H1 (cell line): ENCODE measurements around the gene CAPN9. TPM values are rescaled to one million over a fixed set of nuclear protein-coding genes. Genes with fewer than 3 reads are reported as not detected.
A peak's percentile ranks its signal among the peaks of the same experiment; 100 is the strongest.

Source experiments
- CTCF ChIA-PET: fragments of 300-600 bp; sonication (Branson Sonifier 250); formaldehyde crosslinking; loops from one replicate; lab custom pipeline; 2021; ENCODE audit not compliant: partially characterized antibody; lab: Charles Lee
- POLR2A ChIA-PET: fragments of 300-600 bp; sonication (Branson Sonifier 250); formaldehyde crosslinking; loops from one replicate; lab custom pipeline; 2021; ENCODE audit warnings: inconsistent platforms; ENCODE audit not compliant: partially characterized antibody; lab: Charles Lee
- DNase-seq, 2 experiments: peaks; one replicate each; pipeline versions ENCODE4 v3.0.0 to v3.0.0-alpha.2; 2010 to 2022; ENCODE audit warnings: low spot score in 2 of 2, low read depth in 1 of 2, mixed read lengths in 1 of 2
- FAIRE-seq: peaks from 2 replicates; lab custom pipeline; 2011; peaks lifted over from hg19 to GRCh38; lab: Jason Lieb, UNC
- H2AFZ ChIP-seq: 2 replicates; pipeline ENCODE4 v1.8.1; 2012; ENCODE audit warnings: low read length, inconsistent platforms
- H2AK5ac ChIP-seq: 2 replicates; pipeline ENCODE4 v1.6.1; 2013; ENCODE audit warnings: low read depth, low read length
- H2BK120ac ChIP-seq: replicated peaks from 2 replicates; pipeline ENCODE3; 2013; ENCODE audit warnings: low read depth, low read length, inconsistent platforms
- H2BK12ac ChIP-seq: 2 replicates; pipeline ENCODE4 v1.6.1; 2013; ENCODE audit warnings: low read depth, low read length
- H2BK15ac ChIP-seq: 2 replicates; pipeline ENCODE4 v1.6.1; 2013; ENCODE audit warnings: low read length
- H2BK20ac ChIP-seq: 2 replicates; pipeline ENCODE4 v1.6.1; 2013; ENCODE audit warnings: low read length
- H2BK5ac ChIP-seq: 2 replicates; pipeline ENCODE4 v1.6.1; 2013; ENCODE audit warnings: low read depth, low read length
- H3K14ac ChIP-seq: 2 replicates; pipeline ENCODE4 v1.6.1; 2013; ENCODE audit warnings: inconsistent platforms; ENCODE audit not compliant: insufficient read length
- H3K18ac ChIP-seq: 2 replicates; pipeline ENCODE4 v1.6.1; 2013; ENCODE audit warnings: low read length; ENCODE audit errors: extremely low read depth
- H3K23ac ChIP-seq: 2 replicates; pipeline ENCODE4 v1.6.1; 2013; ENCODE audit warnings: inconsistent platforms; ENCODE audit not compliant: insufficient read length
- H3K23me2 ChIP-seq: 2 replicates; pipeline ENCODE4 v1.6.1; 2013; ENCODE audit warnings: low read depth, low read length
- H3K27ac ChIP-seq: 2 replicates; pipeline ENCODE4 v1.6.1; 2011; ENCODE audit warnings: low read depth, low read length, inconsistent platforms
- H3K27me3 ChIP-seq, 4 experiments: replicated peaks in 1 of 4; 1 replicate in 1 of 4; 2 replicates in 3 of 4; pipeline versions ENCODE4 v1.6.1 to v1.8.1; 2011 to 2013; ENCODE audit warnings: low read length in 3 of 4, mild to moderate bottlenecking in 3 of 4, inconsistent platforms in 2 of 4, mixed read lengths in 2 of 4, moderate library complexity in 1 of 4; ENCODE audit not compliant: control insufficient read depth in 3 of 4, insufficient read depth in 3 of 4; ENCODE audit errors: extremely low read depth in 1 of 4
- H3K36me3 ChIP-seq, 4 experiments: 2 replicates each; pipeline versions ENCODE4 v1.6.1 to v1.8.1; 2011 to 2013; ENCODE audit warnings: mild to moderate bottlenecking in 4 of 4, low read length in 3 of 4, moderate library complexity in 2 of 4, control low read depth in 1 of 4, inconsistent platforms in 1 of 4; ENCODE audit not compliant: insufficient read depth in 4 of 4, control insufficient read depth in 2 of 4
- H3K4ac ChIP-seq: replicated peaks from 2 replicates; pipeline ENCODE3; 2013; ENCODE audit warnings: low read length, low read depth, mixed read lengths, inconsistent platforms; ENCODE audit not compliant: insufficient read length
- H3K4me1 ChIP-seq, 4 experiments: replicated peaks in 1 of 4; 1 replicate in 1 of 4; 2 replicates in 3 of 4; pipeline versions ENCODE4 v1.6.1 to v1.8.1; 2011 to 2013; ENCODE audit warnings: low read length in 3 of 4, inconsistent platforms in 2 of 4, mixed read lengths in 1 of 4; ENCODE audit not compliant: insufficient read depth in 4 of 4, control insufficient read depth in 3 of 4
- H3K4me2 ChIP-seq, 2 experiments: 2 replicates each; pipeline versions ENCODE4 v1.6.1 to v1.8.1; 2011 to 2013; ENCODE audit warnings: low read depth in 2 of 2, low read length in 2 of 2, control low read depth in 1 of 2, inconsistent platforms in 1 of 2, mild to moderate bottlenecking in 1 of 2; ENCODE audit not compliant: insufficient read depth in 1 of 2
- H3K4me3 ChIP-seq, 4 experiments: fragments of 200-600, 300-600 bp in 1 of 4; sonication (generic), shearing (Covaris generic), sonication (Bioruptor Twin) in 1 of 4; 2 replicates each; pipeline versions ENCODE4 v1.5.1 to v1.8.1; 2011 to 2016; ENCODE audit warnings: low read length in 4 of 4, low read depth in 3 of 4, control low read depth in 2 of 4, inconsistent platforms in 2 of 4, mild to moderate bottlenecking in 2 of 4, mixed read lengths in 1 of 4, moderate library complexity in 1 of 4; ENCODE audit not compliant: insufficient read depth in 2 of 4; ENCODE audit errors: extremely low read depth in 1 of 4
- H3K56ac ChIP-seq: replicated peaks from 2 replicates; pipeline ENCODE3; 2013; ENCODE audit warnings: low read depth, mild to moderate bottlenecking, mixed read lengths, low read length, inconsistent platforms; ENCODE audit not compliant: insufficient read length
- H3K79me1 ChIP-seq: 2 replicates; pipeline ENCODE4 v1.6.1; 2013; ENCODE audit warnings: low read depth, low read length, control low read depth
- H3K79me2 ChIP-seq, 2 experiments: 2 replicates each; pipeline versions ENCODE4 v1.6.1 to v1.8.1; 2012 to 2013; ENCODE audit warnings: low read length in 2 of 2, mild to moderate bottlenecking in 2 of 2, inconsistent platforms in 1 of 2; ENCODE audit not compliant: insufficient read depth in 2 of 2, control insufficient read depth in 1 of 2
- H3K9ac ChIP-seq, 4 experiments: replicated peaks in 1 of 4; 1 replicate in 1 of 4; 2 replicates in 3 of 4; pipeline versions ENCODE4 v1.6.1 to v1.8.1; 2011 to 2013; ENCODE audit warnings: low read depth in 3 of 4, low read length in 3 of 4, control low read depth in 2 of 4, mild to moderate bottlenecking in 2 of 4, moderate library complexity in 2 of 4, inconsistent platforms in 1 of 4; ENCODE audit errors: extremely low read depth in 1 of 4
- H3K9me3 ChIP-seq, 2 experiments: 2 replicates each; pipeline versions ENCODE4 v1.6.1 to v1.8.1; 2012 to 2013; ENCODE audit warnings: mild to moderate bottlenecking in 2 of 2, moderate library complexity in 2 of 2, control low read depth in 1 of 2, inconsistent platforms in 1 of 2, low read depth in 1 of 2, low read length in 1 of 2, mixed read lengths in 1 of 2; ENCODE audit not compliant: insufficient read depth in 2 of 2
- H4K20me1 ChIP-seq, 2 experiments: replicated peaks in 1 of 2; 2 replicates each; pipeline versions ENCODE3 to v1.8.1; 2011 to 2013; ENCODE audit warnings: inconsistent platforms in 2 of 2, low read length in 2 of 2, mild to moderate bottlenecking in 1 of 2; ENCODE audit not compliant: insufficient read depth in 2 of 2, control insufficient read depth in 1 of 2
- H4K5ac ChIP-seq: 2 replicates; pipeline ENCODE4 v1.6.1; 2013; ENCODE audit warnings: low read length, low read depth, mixed read lengths, inconsistent platforms; ENCODE audit not compliant: insufficient read length
- H4K8ac ChIP-seq: 2 replicates; pipeline ENCODE4 v1.8.0; 2013; ENCODE audit warnings: mild to moderate bottlenecking, moderate library complexity, low read length, inconsistent platforms; ENCODE audit not compliant: insufficient read depth; ENCODE audit errors: extremely low read depth
- H4K91ac ChIP-seq: replicated peaks from 2 replicates; pipeline ENCODE3; 2013; ENCODE audit warnings: low read length, mixed read lengths, inconsistent platforms; ENCODE audit not compliant: insufficient read length
- ATF2 ChIP-seq: IDR thresholded peaks from 2 replicates; pipeline ENCODE4 v1.6.1; 2012; ENCODE audit warnings: low read length, inconsistent platforms
- CBX5 ChIP-seq: fragments of 300-800, 300-1000 bp; sonication (generic); IDR thresholded peaks from 2 replicates; pipeline ENCODE4 v1.7.1; 2016; ENCODE audit warnings: antibody characterized with exemption, low read length, low read depth
- CHD1 ChIP-seq: IDR thresholded peaks from 2 replicates; pipeline ENCODE4 v1.6.1; 2012; ENCODE audit warnings: low read depth, low read length, improper control_type of control experiment
- CTCF ChIP-seq, 3 experiments: IDR thresholded peaks; 1 replicate in 2 of 3; 2 replicates in 1 of 3; pipeline versions ENCODE4 v1.5.1 to v1.6.1; 2011; ENCODE audit warnings: low read length in 3 of 3, mild to moderate bottlenecking in 3 of 3, inconsistent platforms in 2 of 3, low read depth in 1 of 3, moderate library complexity in 1 of 3; ENCODE audit not compliant: insufficient read depth in 1 of 3; ENCODE audit errors: control extremely low read depth in 1 of 3
- FOSL1 ChIP-seq: IDR thresholded peaks from 2 replicates; pipeline ENCODE4 v1.6.1; 2011; ENCODE audit warnings: mild to moderate bottlenecking, low read depth, low read length, moderate library complexity; ENCODE audit not compliant: insufficient read depth
- GTF2F1 ChIP-seq: IDR thresholded peaks from 2 replicates; pipeline ENCODE4 v1.6.1; 2012; ENCODE audit warnings: low read depth, low read length, improper control_type of control experiment, borderline replicate concordance
- SIRT6 ChIP-seq: IDR thresholded peaks from one replicate; pipeline ENCODE4 v1.7.1; 2012; ENCODE audit warnings: low read length, inconsistent platforms
- SP4 ChIP-seq: IDR thresholded peaks from 2 replicates; pipeline ENCODE4 v1.6.1; 2012; ENCODE audit warnings: low read length, inconsistent platforms
- YY1 ChIP-seq: IDR thresholded peaks from 2 replicates; pipeline ENCODE4 v1.6.1; 2011; ENCODE audit warnings: low read depth, mild to moderate bottlenecking, low read length
- ZNF274 ChIP-seq: IDR thresholded peaks from 2 replicates; pipeline ENCODE4 v1.7.0; 2012; ENCODE audit warnings: low read length, borderline replicate concordance; ENCODE audit errors: extremely low read depth
- WGBS, 2 experiments: shearing (Covaris generic) in 1 of 2; methylation state at CpG; one replicate each; pipeline versions ENCODE4 v1.1.6 to v1.1.7; 2013 to 2015; ENCODE audit warnings: low lambda C conversion rate in 2 of 2, mixed read lengths in 2 of 2, inconsistent platforms in 1 of 2, low coverage in 1 of 2, missing lambda C conversion rate in 1 of 2; ENCODE audit not compliant: insufficient replicate concordance in 2 of 2, insufficient coverage in 1 of 2, insufficient read length in 1 of 2; ENCODE audit errors: extremely low coverage in 1 of 2, missing lambda C conversion rate in 1 of 2; 5-methylcytosine and 5-hydroxymethylcytosine counted together
- polyA plus RNA-seq, 7 experiments: library from polyadenylated mRNA; depleted of rRNA in 3 of 7; stranded (reverse) in 5 of 7; unstranded in 2 of 7; fragments of >200 nt in 5 of 7; fragments of 200-250 nt in 2 of 7; gene quantifications; 1 replicate in 5 of 7; 2 replicates in 1 of 7; 4 replicates in 1 of 7; pipeline versions ENCODE4 v1.2.1 to v1.2.3, GENCODE V29; 2011 to 2013; ENCODE audit warnings: missing spikeins in 2 of 7, mixed read lengths in 2 of 7
- total RNA-seq: library from RNA; stranded (reverse); fragmentation: NEBNext Ultra II Directional; extraction: Animal tissue kit (Norgen Biotek cat#: 25700); gene quantifications from 2 replicates; pipeline ENCODE4 v1.2.1, GENCODE V29; 2021

CAPN9 gene
- total and polyA plus RNA-seq, 2 of the 8 experiments (the other 6 are each of a cell fraction or from before 2014, with no cell fraction given), result 0.22 to 0.76 TPM

- CTCF ChIA-PET, result interaction anchor here (0.6 to 2.1 kb wide), 3 partner anchors 16 to 196 kb away, joined by 3 to 8 read pairs (median 5); partner anchors contain the start of gene COG2
- no peak for TF ChIP-seq FOSL1
- no peak for TF ChIP-seq YY1
- no peak for TF ChIP-seq SIRT6
- TF ChIP-seq ATF2, result no peak
- TF ChIP-seq CTCF (IDR thresholded peaks at IDR 0.05; ENCODE audit: control extremely low read depth in 1 of 3, insufficient read depth in 1 of 3, low read depth in 1 of 3, low read length in 3 of 3), result no peak
- no peak for TF ChIP-seq GTF2F1
- TF ChIP-seq SP4, result no peak
- no peak for TF ChIP-seq ZNF274
- TF ChIP-seq CHD1, result no peak
- TF ChIP-seq CBX5, result no peak
Measured at GRCh38 chr1:230745071-230745470, 2.1 kb upstream of the CAPN9 start.

More at GRCh38 chr1:230745071-230745470, 2.1 kb upstream of the CAPN9 start:
- Histone ChIP-seq H2BK20ac (no peak overlapping the region), H4K5ac (no peak overlapping the region), H4K20me1 (no peaks in the 10 kb centered on the region), H2AK5ac (no peak overlapping the region), H3K14ac (no peak overlapping the region), H3K4me2 (no peak overlapping the region), H3K27me3 (no peaks in the 10 kb centered on the region; a peak in 1 of 7 replicates), H2AFZ (peak overlapping the region; percentile 12; the same call in 1 of the 2 replicates), H3K4me3 (no peak overlapping the region), H3K9me3 (no peaks in the 10 kb centered on the region), H2BK120ac (no peak overlapping the region), H3K36me3 (no peaks in the 10 kb centered on the region), H3K79me2 (no peaks in the 10 kb centered on the region), H3K27ac (no peak overlapping the region), H3K4ac (no peak overlapping the region), H4K8ac (no peak overlapping the region), H3K79me1 (no peaks in the 10 kb centered on the region), H2BK5ac (no peak overlapping the region), H3K23me2 (no peaks in the 10 kb centered on the region), H3K23ac (no peak overlapping the region), H2BK12ac (no peak overlapping the region), H3K18ac (no peak overlapping the region), H3K56ac (no peak overlapping the region), H3K9ac (no peak overlapping the region), H2BK15ac (no peak overlapping the region), H3K4me1 (peaks cover 0 to 10% (median 3%) of the 10 kb centered on the region in 4 experiments; a peak in 5 of 7 replicates), H4K91ac (peak overlapping the region; percentile 41)
- POLR2A ChIA-PET, result interaction anchor here (1.2 to 1.4 kb wide), 2 partner anchors 8 to 16 kb away, joined by 3 to 5 read pairs; no protein-coding TSS in a partner anchor
- no peak for DNase-seq
- 79% methylated on average over 3 of the region's 3 CpGs; no CpG with 5 or more reads in 1 of the 2 experiments for WGBS, 2 experiments
- peak; percentile 13 for FAIRE-seq
